Kidney (tissue), 14 donors: ENCODE data around the gene ZNF189. TPM values are rescaled to one million over a fixed set of nuclear protein-coding genes. Genes with fewer than 3 reads are reported as not detected.

Source experiments
- DNase-seq, 5 donors: peaks; one replicate each; pipeline ENCODE4 v3.0.0-alpha.2; 2013 to 2020
- FAIRE-seq: peaks from 2 replicates; lab custom pipeline; 2012; peaks lifted over from hg19 to GRCh38; lab: Jason Lieb, UNC
- H3K27ac ChIP-seq, 2 donors: one replicate each; pipeline ENCODE4 v1.7.0; 2013; ENCODE audit warnings: low read depth in 2 of 2, low read length in 2 of 2, inconsistent platforms in 1 of 2
- H3K27me3 ChIP-seq: one replicate; pipeline ENCODE4 v1.7.1; 2013; ENCODE audit warnings: low read length, inconsistent platforms; ENCODE audit not compliant: control insufficient read depth, insufficient read depth
- H3K36me3 ChIP-seq, 3 donors: one replicate each; pipeline versions ENCODE4 v1.7.0 to v1.7.1; 2013; ENCODE audit warnings: low read length in 3 of 3, control low read depth in 1 of 3, inconsistent platforms in 1 of 3; ENCODE audit not compliant: insufficient read depth in 3 of 3, control insufficient read depth in 2 of 3
- H3K4me1 ChIP-seq, 3 donors: one replicate each; pipeline versions ENCODE4 v1.7.0 to v1.7.1; 2013; ENCODE audit warnings: low read length in 3 of 3, inconsistent platforms in 1 of 3, low read depth in 1 of 3; ENCODE audit not compliant: control insufficient read depth in 2 of 3, insufficient read depth in 2 of 3
- H3K4me3 ChIP-seq, 3 donors: one replicate each; pipeline versions ENCODE4 v1.7.0 to v1.8.1; 2013; ENCODE audit warnings: low read length in 3 of 3, control low read depth in 1 of 3, inconsistent platforms in 1 of 3
- H3K9ac ChIP-seq, 3 donors: one replicate each; pipeline versions ENCODE4 v1.7.0 to v1.7.1; 2013; ENCODE audit warnings: low read length in 3 of 3, control low read depth in 1 of 3, inconsistent platforms in 1 of 3
- H3K9me3 ChIP-seq, 3 donors: one replicate each; pipeline versions ENCODE4 v1.7.0 to v1.7.1; 2013; ENCODE audit warnings: low read length in 3 of 3, control low read depth in 1 of 3, inconsistent platforms in 1 of 3; ENCODE audit not compliant: control insufficient read depth in 2 of 3, insufficient read depth in 1 of 3
- CTCF ChIP-seq: IDR thresholded peaks from 3 replicates; pipeline ENCODE4 v1.5.1; 2012; ENCODE audit warnings: mild to moderate bottlenecking, moderate library complexity, borderline replicate concordance; ENCODE audit not compliant: insufficient read depth; ENCODE audit errors: extremely low read depth
- intact Hi-C: fragments of 100-400 bp; cut with DNase I; formaldehyde crosslinking; loops from one replicate; pipeline ENCODE4 v1.11.1; 2022
- polyA plus RNA-seq: library from polyadenylated mRNA; stranded (reverse); fragments of 350-450 nt; fragmentation: Illumina TruSeq; extraction: RNeasy Lipid Tissue Mini Kit (QIAGEN cat#74804); gene quantifications from one replicate; pipeline ENCODE4 v1.2.3, GENCODE V29; 2014; ENCODE audit warnings: low read depth, low replicate concordance; ENCODE audit not compliant: insufficient read depth
- total RNA-seq: library from RNA; stranded (reverse); fragmentation: NEBNext Ultra II Directional; extraction: Animal tissue kit (Norgen Biotek cat#: 25700); gene quantifications from one replicate; pipeline ENCODE4 v1.2.1, GENCODE V29; 2021
- donor health status: control.
- donor health status: control.
- donor health status: control.
- donor health status: control.
- donor health status: control.
- donor health status: DM: yes; HTN: yes; CAD: no.
- donor health status: Normal renal cell carcinoma (clear cell type).

The ZNF189 gene
- total and polyA plus RNA-seq, 2 donors from 2014 or later = 13.1 to 22.9 TPM

DNA sequence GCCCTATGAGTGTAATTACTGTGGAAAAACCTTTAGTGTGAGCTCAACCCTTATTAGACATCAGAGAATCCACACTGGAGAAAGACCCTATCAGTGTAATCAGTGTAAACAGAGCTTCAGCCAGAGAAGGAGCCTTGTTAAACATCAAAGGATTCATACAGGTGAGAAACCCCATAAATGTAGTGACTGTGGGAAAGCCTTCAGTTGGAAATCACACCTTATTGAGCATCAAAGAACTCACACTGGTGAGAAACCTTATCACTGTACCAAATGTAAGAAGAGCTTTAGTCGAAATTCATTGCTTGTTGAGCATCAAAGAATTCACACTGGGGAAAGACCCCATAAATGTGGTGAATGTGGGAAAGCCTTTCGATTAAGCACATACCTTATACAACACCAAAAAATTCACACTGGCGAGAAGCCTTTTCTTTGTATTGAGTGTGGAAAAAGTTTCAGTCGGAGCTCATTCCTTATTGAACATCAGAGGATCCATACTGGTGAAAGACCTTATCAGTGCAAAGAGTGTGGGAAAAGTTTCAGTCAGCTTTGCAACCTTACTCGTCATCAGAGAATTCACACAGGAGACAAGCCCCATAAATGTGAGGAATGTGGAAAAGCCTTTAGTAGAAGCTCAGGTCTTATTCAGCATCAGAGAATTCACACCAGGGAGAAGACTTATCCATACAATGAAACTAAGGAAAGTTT lies 9.9 kb downstream of the ZNF189 start:
- peaks cover 24 to 70% (median 57%) of the 10 kb centered on the region in 3 donors for H3K9me3 ChIP-seq
- intact Hi-C loops = no loop called here
- H3K27me3 ChIP-seq = no peaks in the 10 kb centered on the region
- DNase-seq = no peak
- H3K36me3 ChIP-seq = peaks cover 35 to 55% (median 45%) of the 10 kb centered on the region in 3 donors
- no peaks in the 10 kb centered on the region for H3K4me1 ChIP-seq
- TF ChIP-seq CTCF = no peak
- H3K9ac ChIP-seq = no peak overlapping the region
- H3K4me3 ChIP-seq = peak overlapping the region in 2 of 3 donors; percentile 6 to 32
- no peak overlapping the region for H3K27ac ChIP-seq
- FAIRE-seq = no peak

GRCh38 chr9:101409079-101409477 lies 10.4 kb downstream of the ZNF189 start:
- H3K9ac ChIP-seq = no peak overlapping the region
- DNase-seq = no peak
- H3K36me3 ChIP-seq = peaks cover 30 to 49% (median 40%) of the 10 kb centered on the region in 3 donors
- no peak for FAIRE-seq
- H3K4me3 ChIP-seq = peak overlapping the region in 2 of 3 donors; percentile 3 to 8
- H3K9me3 ChIP-seq = peaks cover 24 to 69% (median 55%) of the 10 kb centered on the region in 3 donors
- no peak overlapping the region for H3K27ac ChIP-seq
- H3K27me3 ChIP-seq = no peaks in the 10 kb centered on the region
- no peaks in the 10 kb centered on the region for H3K4me1 ChIP-seq
- no peak for TF ChIP-seq CTCF
- intact Hi-C loops = no loop called here

GRCh38 chr9:101414839-101415238 lies 16.2 kb downstream of the ZNF189 start:
- peaks cover 0 to 1% (median 0%) of the 10 kb centered on the region in 3 donors for H3K36me3 ChIP-seq
- H3K27ac ChIP-seq = no peak overlapping the region
- no peaks in the 10 kb centered on the region for H3K4me1 ChIP-seq
- no peak for DNase-seq
- H3K9ac ChIP-seq = no peak overlapping the region
- no peaks in the 10 kb centered on the region for H3K27me3 ChIP-seq
- H3K9me3 ChIP-seq = peaks cover 0 to 31% (median 20%) of the 10 kb centered on the region in 3 donors
- H3K4me3 ChIP-seq = no peak overlapping the region
- no peak for TF ChIP-seq CTCF
- no peak for FAIRE-seq
- intact Hi-C loops = no loop called here
